Activated T-helper 1 cell treated with anti-CD3 and anti-CD28 coated beads, Interleukin-12 subunit alpha, Interleukin-12 subunit beta, Interleukin-2, Interleukin-4 antibody, amounts not matched to agents 30 ng/mL and 10 ng/mL and 1 ng/mL, durations not matched to agents 14 hours and 24 hours and 36 hours (primary cell): Measurements from ENCODE around the gene BCAS3. TPM values are rescaled to one million over a fixed set of nuclear protein-coding genes. Genes with fewer than 3 reads are reported as not detected.

Experiments used
- DNase-seq: peaks from one replicate; pipeline ENCODE4 v3.0.0; 2021; ENCODE audit warnings: low spot score
- H3K27ac Mint-ChIP-seq: one replicate; pipeline ENCODE4 v1.8.0; 2021; ENCODE audit warnings: mild to moderate bottlenecking, mixed read lengths
- H3K27me3 Mint-ChIP-seq: one replicate; pipeline ENCODE4 v1.8.0; 2022; ENCODE audit warnings: mild to moderate bottlenecking, moderate library complexity, mixed read lengths; ENCODE audit not compliant: insufficient read depth
- H3K36me3 Mint-ChIP-seq: one replicate; pipeline ENCODE4 v1.8.0; 2021; ENCODE audit warnings: low read depth, mixed read lengths
- H3K4me1 Mint-ChIP-seq: one replicate; pipeline ENCODE4 v1.8.0; 2021; ENCODE audit warnings: low read depth, mixed read lengths
- H3K4me3 Mint-ChIP-seq: one replicate; pipeline ENCODE4 v1.8.0; 2021; ENCODE audit warnings: mild to moderate bottlenecking, moderate library complexity, mixed read lengths
- H3K9me3 Mint-ChIP-seq: one replicate; pipeline ENCODE4 v1.8.0; 2021; ENCODE audit warnings: mixed read lengths
- intact Hi-C: fragments of 100-400 bp; cut with micrococcal nuclease; formaldehyde crosslinking; loops from one replicate; pipeline ENCODE4 v1.15.1; 2024
- total RNA-seq: library from RNA; stranded (reverse); gene quantifications from 2 replicates; pipeline ENCODE4 v1.2.3, GENCODE V29; 2022

BCAS3 gene
- total RNA-seq, 1 donor from 2014 or later, result 8.3 TPM

GRCh38 chr17:61289408-61290385, 612.0 kb downstream of the BCAS3 start:
- no peaks in the 10 kb centered on the region for H3K9me3 Mint-ChIP-seq
- H3K4me3 Mint-ChIP-seq, result no peak overlapping the region
- no peaks in the 10 kb centered on the region for H3K27me3 Mint-ChIP-seq
- no peaks in the 10 kb centered on the region for H3K36me3 Mint-ChIP-seq
- no peak for DNase-seq
- intact Hi-C loops, result no loop called here
- peaks cover 22% of the 10 kb centered on the region for H3K4me1 Mint-ChIP-seq
- no peak overlapping the region for H3K27ac Mint-ChIP-seq

GRCh38 chr17:61291451-61292285, 614.0 kb downstream of the BCAS3 start:
- intact Hi-C loops, result no loop called here

GRCh38 chr17:61294286-61294685, 616.6 kb downstream of the BCAS3 start:
- no peak overlapping the region for H3K27ac Mint-ChIP-seq
- no peaks in the 10 kb centered on the region for H3K36me3 Mint-ChIP-seq
- peaks cover 5% of the 10 kb centered on the region for H3K4me1 Mint-ChIP-seq
- peaks cover 2% of the 10 kb centered on the region for H3K27me3 Mint-ChIP-seq
- no peak overlapping the region for H3K4me3 Mint-ChIP-seq
- DNase-seq, result no peak
- no peaks in the 10 kb centered on the region for H3K9me3 Mint-ChIP-seq
- intact Hi-C loops, result no loop called here

More at GRCh38 chr17:61291451-61292285, 614.0 kb downstream of the BCAS3 start:
- DNase-seq, result no peak
- H3K4me3 Mint-ChIP-seq, result no peak overlapping the region
- no peaks in the 10 kb centered on the region for H3K36me3 Mint-ChIP-seq
- no peaks in the 10 kb centered on the region for H3K9me3 Mint-ChIP-seq
- H3K27ac Mint-ChIP-seq, result no peak overlapping the region
- H3K4me1 Mint-ChIP-seq, result peaks cover 5% of the 10 kb centered on the region
- H3K27me3 Mint-ChIP-seq, result peaks cover 2% of the 10 kb centered on the region

- Mint-ChIP-seq H3K4me3 (no peak overlapping the region), H3K36me3 (no peaks in the 10 kb centered on the region), H3K9me3 (no peaks in the 10 kb centered on the region), H3K4me1 (peaks cover 5% of the 10 kb centered on the region), H3K27me3 (peaks cover 2% of the 10 kb centered on the region), H3K27ac (no peak overlapping the region)
- intact Hi-C loops, result no loop called here
- no peak for DNase-seq
Measured at GRCh38 chr17:61294777-61295176, 617.1 kb downstream of the BCAS3 start.

- Mint-ChIP-seq H3K4me3 (no peak overlapping the region), H3K27me3 (peaks cover 2% of the 10 kb centered on the region), H3K27ac (no peak overlapping the region), H3K9me3 (no peaks in the 10 kb centered on the region), H3K36me3 (no peaks in the 10 kb centered on the region), H3K4me1 (peaks cover 5% of the 10 kb centered on the region)
- intact Hi-C loops, result no loop called here
- DNase-seq, result no peak
Measured at GRCh38 chr17:61296058-61296457, 618.4 kb downstream of the BCAS3 start.

- H3K27ac Mint-ChIP-seq, result no peak overlapping the region
- no peaks in the 10 kb centered on the region for H3K36me3 Mint-ChIP-seq
- H3K4me3 Mint-ChIP-seq, result no peak overlapping the region
- H3K9me3 Mint-ChIP-seq, result no peaks in the 10 kb centered on the region
- intact Hi-C loops, result no loop called here
- peaks cover 2% of the 10 kb centered on the region for H3K27me3 Mint-ChIP-seq
- peaks cover 2% of the 10 kb centered on the region for H3K4me1 Mint-ChIP-seq
- DNase-seq, result no peak
Measured at GRCh38 chr17:61299517-61300513, 622.2 kb downstream of the BCAS3 start.

GRCh38 chr17:61302953-61303816, 625.5 kb downstream of the BCAS3 start:
- H3K9me3 Mint-ChIP-seq, result no peaks in the 10 kb centered on the region
- H3K27ac Mint-ChIP-seq, result no peak overlapping the region
- H3K36me3 Mint-ChIP-seq, result no peaks in the 10 kb centered on the region
- no peak for DNase-seq
- no peaks in the 10 kb centered on the region for H3K4me1 Mint-ChIP-seq
- peaks cover 2% of the 10 kb centered on the region for H3K27me3 Mint-ChIP-seq
- intact Hi-C loops, result no loop called here
- H3K4me3 Mint-ChIP-seq, result no peak overlapping the region

- peaks cover 2% of the 10 kb centered on the region for H3K27me3 Mint-ChIP-seq
- DNase-seq, result no peak
- no peak overlapping the region for H3K27ac Mint-ChIP-seq
- no peak overlapping the region for H3K4me3 Mint-ChIP-seq
- no peaks in the 10 kb centered on the region for H3K36me3 Mint-ChIP-seq
- intact Hi-C loops, result no loop called here
- no peaks in the 10 kb centered on the region for H3K4me1 Mint-ChIP-seq
- H3K9me3 Mint-ChIP-seq, result no peaks in the 10 kb centered on the region
Measured at GRCh38 chr17:61303817-61304096, 626.1 kb downstream of the BCAS3 start.

GRCh38 chr17:61305024-61305423, 627.4 kb downstream of the BCAS3 start:
- H3K36me3 Mint-ChIP-seq, result no peaks in the 10 kb centered on the region
- no peak for DNase-seq
- intact Hi-C loops, result no loop called here
- no peaks in the 10 kb centered on the region for H3K4me1 Mint-ChIP-seq
- H3K27me3 Mint-ChIP-seq, result peaks cover 2% of the 10 kb centered on the region
- H3K9me3 Mint-ChIP-seq, result no peaks in the 10 kb centered on the region
- H3K27ac Mint-ChIP-seq, result no peak overlapping the region
- no peak overlapping the region for H3K4me3 Mint-ChIP-seq

GRCh38 chr17:61306003-61306402, 628.4 kb downstream of the BCAS3 start:
- Mint-ChIP-seq H3K9me3 (no peaks in the 10 kb centered on the region), H3K27me3 (peaks cover 2% of the 10 kb centered on the region), H3K36me3 (no peaks in the 10 kb centered on the region), H3K4me1 (no peaks in the 10 kb centered on the region), H3K4me3 (no peak overlapping the region), H3K27ac (no peak overlapping the region)
- intact Hi-C loops, result no loop called here
- no peak for DNase-seq

- no peak for DNase-seq
- Mint-ChIP-seq H3K4me1 (no peaks in the 10 kb centered on the region), H3K4me3 (no peak overlapping the region), H3K27ac (no peak overlapping the region), H3K27me3 (peaks cover 2% of the 10 kb centered on the region), H3K36me3 (no peaks in the 10 kb centered on the region), H3K9me3 (no peaks in the 10 kb centered on the region)
- intact Hi-C loops, result no loop called here
Measured at GRCh38 chr17:61307905-61308886, 630.5 kb downstream of the BCAS3 start.
